HTR-8/SVneo (cell line): Measurements from ENCODE around the gene ENDOG.
"Not testable (repeated sequence)": the region's sequence is repeated elsewhere in the genome, so short reads cannot be mapped to it uniquely, and the experiment has no call there.

Source experiments
- DNase-seq: peaks from one replicate; pipeline ENCODE4 v3.0.0; 2011; ENCODE audit warnings: low spot score, mixed read lengths; ENCODE audit not compliant: insufficient read length
- FAIRE-seq: peaks from 2 replicates; lab custom pipeline; 2011; peaks lifted over from hg19 to GRCh38; lab: Jason Lieb, UNC

ENDOG gene

DNA sequence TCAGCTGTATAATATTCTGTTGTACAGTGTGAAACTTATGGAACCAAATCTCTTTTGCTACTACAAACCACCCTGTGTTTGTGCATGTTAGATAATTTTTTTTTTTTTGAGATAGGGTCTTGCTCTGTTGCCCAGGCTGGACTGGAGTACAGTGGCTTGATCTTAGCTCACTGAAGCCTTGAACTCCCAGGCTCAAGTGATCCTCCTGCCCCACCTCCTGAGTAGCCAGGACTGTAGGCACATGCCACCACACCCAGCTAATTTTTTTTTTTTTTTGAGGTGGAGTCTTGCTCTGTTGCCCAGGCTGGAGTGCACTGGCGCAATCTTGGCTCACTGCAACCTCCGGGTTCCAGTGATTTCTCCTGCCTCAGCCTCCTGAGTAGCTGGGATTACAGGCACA lies 23.3 kb upstream of the ENDOG start:
- not testable (repeated sequence) for DNase-seq, FAIRE-seq

DNA sequence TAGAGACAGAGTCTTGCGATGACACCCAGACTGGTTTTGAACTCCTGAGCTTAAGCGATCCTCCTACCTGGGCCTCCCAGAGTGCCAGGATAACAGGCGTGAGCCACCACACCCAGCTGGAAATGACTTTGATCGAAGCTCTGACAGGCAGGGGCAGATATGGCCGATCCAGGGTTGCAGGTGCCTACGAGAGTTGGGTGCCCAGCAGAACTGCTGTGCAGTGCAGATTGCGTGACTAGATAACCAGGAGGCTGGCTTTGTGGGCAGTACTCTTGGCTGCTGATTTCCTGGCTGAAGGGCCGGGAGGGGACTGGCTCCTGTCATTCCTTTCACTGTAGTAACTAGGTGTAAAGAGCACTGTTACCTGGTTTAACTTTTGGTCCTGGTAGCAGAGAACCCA lies 19.4 kb upstream of the ENDOG start:
- FAIRE-seq (no peak), DNase-seq (no peak)

DNA sequence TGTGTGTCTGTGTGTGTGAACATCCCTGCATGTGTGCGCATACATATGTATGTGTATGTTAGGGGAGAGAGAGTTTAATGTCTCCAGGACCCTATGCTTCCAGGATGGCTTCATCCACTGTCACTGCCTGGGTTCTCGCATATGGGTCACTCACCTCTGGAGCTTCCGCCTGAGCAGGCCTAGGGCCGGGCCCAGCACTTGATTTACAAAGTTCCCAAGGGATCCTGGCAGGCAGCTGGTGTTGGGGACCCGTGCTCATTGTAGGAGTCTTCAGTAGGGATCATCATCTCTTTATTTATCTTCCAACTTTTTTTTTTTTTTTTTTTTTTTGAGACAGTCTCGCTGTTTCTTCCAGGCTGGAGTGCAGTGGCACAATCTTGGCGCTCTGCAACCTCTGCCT lies 18.2 kb upstream of the ENDOG start:
- no peak for FAIRE-seq

DNA sequence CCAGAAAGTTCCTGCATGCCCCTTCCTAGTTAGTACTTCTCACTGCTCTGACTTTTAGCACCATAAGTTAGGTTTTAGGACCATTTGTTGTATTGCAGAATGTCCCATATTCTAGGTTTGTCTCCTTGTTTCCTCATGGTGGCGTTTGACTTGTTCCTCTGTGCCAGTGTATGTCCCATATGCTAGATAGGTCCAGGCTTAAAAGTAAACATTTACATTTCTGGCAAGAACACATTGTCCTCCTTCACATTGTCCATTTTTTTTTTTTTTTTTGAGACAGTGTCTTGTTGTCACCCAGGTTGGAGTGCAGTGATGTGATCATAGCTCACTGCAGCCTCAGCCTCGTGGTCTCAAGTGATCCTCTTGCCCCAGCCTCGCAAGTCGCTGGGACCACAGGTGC lies 15.8 kb upstream of the ENDOG start:
- DNase-seq (no peak), FAIRE-seq (no peak)

More for the DNA sequence above, 18.2 kb upstream of the ENDOG start:
- DNase-seq, result no peak

DNA sequence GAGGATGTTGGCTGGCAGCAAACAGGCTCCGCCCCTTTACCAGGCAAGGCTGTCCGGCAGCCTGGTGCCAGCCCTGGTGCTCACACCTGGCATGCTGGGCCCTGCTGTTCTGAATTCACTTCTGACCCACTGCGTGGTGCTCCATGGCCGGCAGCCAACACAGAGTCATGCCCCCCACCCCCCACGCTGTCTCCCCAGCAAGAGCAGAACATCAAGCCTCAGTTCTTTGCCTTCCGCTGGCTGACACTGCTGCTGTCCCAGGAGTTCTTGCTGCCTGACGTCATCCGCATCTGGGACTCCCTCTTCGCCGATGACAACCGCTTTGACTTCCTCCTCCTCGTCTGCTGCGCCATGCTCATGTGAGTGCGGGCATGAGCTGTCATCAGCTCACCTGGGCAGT lies 12.6 kb upstream of the ENDOG start:
- no peak for DNase-seq
- no peak for FAIRE-seq

DNA sequence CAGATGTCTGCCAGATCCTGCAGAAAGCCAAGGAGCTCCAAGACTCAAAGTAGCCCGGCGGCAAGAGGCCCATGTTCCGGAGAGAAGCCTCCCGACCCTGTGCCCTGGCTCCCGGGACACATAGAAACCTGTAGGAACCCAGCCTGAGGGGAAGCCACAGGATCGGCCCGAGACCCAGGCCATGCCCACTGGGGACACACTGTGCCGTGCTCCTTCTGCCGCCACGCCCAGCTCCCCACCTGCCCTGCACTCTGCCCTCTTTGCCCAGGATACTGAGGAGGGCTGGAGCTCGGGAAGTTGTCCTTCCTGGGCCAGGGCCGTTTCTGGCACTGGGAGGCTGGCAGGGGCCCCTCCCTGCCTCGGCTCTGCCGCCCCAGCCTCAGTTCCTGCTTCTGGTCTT lies 10.5 kb upstream of the ENDOG start:
- FAIRE-seq (no peak), DNase-seq (no peak)

DNA sequence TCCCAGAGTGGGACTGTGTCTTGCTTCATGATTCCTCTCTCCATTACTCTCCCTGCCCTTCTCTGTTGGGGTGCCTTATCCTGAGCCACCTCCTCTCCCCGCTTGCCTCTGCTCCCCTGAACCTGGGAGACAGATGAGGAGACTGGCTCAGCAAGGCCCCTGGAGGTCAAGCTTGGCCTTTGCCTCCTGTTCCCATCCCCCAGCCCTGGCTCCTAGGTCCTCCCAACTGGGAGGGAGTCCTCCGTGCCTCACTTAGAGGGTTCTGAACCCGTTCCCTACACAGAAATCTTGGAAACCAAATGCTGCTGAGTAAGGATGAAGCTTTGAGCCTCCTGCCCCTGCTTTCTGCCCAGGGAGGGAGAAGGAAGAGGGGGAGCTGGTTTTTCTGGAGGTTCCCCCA lies 9.8 kb upstream of the ENDOG start:
- DNase-seq (no peak), FAIRE-seq (no peak)

DNA sequence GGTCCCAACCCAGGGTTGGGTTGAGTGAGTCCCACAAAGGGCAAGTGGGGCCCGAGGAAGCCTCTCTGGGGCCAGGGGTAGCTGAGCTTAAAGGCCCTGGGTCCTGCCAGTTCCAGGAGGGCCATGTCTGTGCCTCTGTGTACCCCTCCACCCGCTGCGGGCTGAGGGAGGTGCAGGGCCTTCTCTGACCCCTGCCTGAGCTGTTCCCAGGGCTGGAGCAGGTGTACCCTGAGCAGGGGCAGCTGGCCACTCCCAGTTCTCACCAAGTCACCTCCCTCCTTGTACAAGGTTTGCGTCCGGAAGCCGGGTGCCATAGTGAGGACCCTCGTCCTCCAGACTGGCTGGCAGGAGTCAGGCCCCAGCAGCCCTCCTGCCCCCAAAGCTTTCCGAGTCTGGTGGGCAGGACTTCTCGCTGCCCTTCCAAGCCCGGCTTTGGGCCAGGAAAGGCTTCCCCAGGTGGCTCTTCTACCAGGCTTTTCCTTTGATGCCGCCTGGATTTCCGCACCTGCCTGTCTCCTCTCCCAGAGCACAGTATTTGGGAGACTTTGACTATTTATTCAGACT lies 9.2 kb upstream of the ENDOG start:
- DNase-seq (no peak), FAIRE-seq (no peak)

DNA sequence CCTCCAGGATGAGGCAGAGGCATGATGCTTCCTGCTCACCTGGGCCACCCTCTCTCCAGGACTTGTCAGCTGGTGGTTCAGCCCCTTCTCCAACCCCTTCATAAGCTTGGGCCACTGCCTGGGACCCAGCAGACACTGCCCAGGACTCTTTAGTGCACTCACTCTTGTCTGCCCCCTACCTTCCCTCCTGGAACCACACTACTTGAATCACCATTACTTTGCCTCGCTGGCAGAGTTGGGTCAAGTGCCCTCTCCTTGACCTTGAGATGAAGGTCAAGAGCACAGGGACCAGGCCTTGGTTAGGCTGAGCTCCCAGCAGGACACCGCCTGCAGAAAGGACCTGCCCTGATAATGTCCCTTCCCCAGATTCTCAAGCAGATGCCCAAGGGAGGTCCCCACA lies 8.5 kb upstream of the ENDOG start:
- DNase-seq (no peak), FAIRE-seq (no peak)

DNA sequence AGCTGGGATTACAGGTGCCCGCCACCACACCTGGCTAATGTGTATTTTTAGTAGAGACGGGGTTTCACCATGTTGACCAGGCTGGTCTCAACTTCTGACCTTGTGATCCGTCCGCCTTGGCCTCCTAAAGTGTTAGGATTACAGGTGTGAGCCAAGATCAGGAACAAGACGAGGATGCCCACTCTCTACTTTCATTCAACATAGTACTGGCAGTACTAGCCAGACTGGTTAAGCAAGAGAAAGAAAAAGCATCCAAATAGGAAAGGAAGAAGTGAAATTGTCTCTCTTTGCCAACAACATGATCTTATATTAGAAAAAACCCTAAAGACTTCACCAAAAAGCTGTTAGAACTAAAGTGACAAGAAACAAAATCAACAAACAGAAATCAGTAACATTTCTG lies 7.4 kb upstream of the ENDOG start:
- FAIRE-seq (no peak), DNase-seq (no peak)

DNA sequence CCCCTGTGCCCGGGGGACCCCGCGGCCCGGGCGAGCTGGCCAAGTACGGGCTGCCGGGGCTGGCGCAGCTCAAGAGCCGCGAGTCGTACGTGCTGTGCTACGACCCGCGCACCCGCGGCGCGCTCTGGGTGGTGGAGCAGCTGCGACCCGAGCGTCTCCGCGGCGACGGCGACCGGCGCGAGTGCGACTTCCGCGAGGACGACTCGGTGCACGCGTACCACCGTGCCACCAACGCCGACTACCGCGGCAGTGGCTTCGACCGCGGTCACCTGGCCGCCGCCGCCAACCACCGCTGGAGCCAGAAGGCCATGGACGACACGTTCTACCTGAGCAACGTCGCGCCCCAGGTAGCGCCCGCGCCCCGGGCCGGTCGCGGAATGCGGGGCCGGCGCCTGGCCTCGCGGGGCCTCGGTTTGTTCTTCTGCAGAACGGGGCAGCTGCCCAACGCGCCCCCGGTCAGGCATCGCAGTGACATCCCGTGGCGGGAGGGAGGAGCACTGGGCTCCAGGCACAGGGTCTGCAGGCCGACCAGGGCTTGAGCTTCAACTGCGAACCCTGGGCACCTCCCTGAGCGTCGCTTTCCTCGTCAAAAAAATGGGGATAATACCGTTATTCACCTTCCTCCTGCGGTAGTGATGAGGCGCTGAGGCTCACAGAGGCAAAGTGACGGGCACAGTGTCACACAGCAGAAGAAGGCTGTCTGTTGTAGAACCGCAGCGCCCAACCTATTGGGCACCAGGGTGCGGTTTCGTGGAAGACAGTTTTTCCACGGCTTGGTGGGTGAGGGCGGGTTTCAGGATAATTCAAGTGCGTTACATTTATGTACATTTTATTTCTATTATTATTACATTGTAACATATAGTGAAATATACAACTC lies 777 bp downstream of the ENDOG start:
- no peak for DNase-seq

DNA sequence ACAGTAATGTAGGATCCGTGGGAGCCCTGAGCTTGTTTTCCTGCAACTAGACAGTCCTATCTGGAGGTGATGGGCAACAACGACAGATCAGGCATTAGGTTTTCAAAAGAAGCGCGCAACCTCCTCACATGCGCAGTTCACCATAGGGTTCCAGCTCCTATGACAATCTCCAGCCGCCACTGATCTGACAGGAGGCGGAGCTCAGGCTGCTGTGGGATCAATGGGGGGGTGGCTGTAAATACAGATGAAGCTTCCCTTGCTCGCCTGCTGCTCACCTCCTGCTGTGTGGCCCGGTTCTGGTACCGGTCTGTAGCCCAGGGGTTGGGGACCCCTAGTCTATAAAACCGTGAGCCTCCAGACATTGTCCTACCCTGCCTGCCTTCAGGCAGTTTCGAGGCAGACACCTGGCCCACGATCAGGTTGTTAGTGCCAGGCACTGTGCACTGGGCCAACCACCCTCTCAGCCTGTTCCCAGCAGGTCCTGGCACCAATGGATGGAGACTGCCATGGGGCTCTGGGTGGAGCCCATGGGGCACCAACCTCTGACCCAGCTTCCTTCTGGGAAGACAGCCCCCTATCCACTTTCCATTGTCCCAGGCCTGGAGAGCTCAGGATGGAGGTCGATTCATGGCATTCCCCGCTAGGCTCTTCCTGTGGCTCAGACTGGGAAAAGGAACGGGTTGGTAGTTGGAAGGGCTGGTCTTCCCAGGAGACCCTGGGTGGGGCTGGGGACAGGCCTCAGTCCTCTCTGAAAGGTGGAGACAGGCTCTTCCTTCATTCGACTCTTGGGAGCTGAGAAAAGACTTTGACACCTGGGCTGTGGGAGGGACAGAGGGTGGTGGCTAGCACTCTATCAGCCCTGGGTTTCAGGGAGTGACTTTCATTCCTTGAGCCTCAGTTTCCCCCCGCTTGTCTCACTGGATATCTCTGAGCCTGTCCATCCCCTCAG lies 1.7 kb downstream of the ENDOG start:
- FAIRE-seq (no peak), DNase-seq (no peak)

More for the DNA sequence above, 777 bp downstream of the ENDOG start:
- no peak for FAIRE-seq

DNA sequence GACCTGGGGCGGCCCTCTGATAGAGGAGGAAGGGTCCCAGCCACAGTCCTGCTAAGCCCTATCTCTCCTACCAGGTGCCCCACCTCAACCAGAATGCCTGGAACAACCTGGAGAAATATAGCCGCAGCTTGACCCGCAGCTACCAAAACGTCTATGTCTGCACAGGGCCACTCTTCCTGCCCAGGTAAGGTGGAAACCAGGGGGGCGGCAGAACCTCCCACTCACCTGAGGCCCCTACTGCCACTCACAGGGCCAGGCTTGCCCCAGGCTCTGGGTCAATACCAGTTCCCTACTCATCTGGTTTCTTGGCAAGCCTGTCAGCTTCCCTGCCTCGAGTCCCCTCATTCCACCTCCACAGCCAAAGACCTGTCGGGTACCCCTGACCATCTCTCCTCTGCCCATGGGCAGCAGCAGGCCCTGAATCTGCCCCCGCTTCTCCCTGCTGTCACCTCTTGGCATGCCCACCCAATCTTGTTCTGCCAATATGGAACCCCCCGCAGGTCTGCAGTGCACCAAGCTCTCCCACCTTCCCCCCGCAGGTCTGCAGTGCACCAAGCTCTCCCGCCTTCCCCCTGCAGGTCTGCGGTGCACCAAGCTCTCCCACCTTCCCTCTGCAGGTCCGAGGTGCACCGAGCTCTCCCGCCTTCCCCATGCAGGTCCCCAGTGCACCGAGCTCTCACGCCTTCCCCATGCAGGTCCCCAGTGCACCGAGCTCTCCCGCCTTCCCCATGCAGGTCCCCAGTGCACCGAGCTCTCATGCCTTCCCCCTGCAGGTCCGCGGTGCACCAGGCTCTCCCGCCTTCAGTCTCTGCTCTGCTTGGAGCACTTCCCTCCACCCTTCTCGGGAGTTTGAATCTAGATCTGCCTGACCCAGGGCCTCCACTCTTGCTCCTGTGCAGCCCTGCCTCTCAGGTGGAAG lies 2.6 kb downstream of the ENDOG start:
- FAIRE-seq (no peak), DNase-seq (no peak)

DNA sequence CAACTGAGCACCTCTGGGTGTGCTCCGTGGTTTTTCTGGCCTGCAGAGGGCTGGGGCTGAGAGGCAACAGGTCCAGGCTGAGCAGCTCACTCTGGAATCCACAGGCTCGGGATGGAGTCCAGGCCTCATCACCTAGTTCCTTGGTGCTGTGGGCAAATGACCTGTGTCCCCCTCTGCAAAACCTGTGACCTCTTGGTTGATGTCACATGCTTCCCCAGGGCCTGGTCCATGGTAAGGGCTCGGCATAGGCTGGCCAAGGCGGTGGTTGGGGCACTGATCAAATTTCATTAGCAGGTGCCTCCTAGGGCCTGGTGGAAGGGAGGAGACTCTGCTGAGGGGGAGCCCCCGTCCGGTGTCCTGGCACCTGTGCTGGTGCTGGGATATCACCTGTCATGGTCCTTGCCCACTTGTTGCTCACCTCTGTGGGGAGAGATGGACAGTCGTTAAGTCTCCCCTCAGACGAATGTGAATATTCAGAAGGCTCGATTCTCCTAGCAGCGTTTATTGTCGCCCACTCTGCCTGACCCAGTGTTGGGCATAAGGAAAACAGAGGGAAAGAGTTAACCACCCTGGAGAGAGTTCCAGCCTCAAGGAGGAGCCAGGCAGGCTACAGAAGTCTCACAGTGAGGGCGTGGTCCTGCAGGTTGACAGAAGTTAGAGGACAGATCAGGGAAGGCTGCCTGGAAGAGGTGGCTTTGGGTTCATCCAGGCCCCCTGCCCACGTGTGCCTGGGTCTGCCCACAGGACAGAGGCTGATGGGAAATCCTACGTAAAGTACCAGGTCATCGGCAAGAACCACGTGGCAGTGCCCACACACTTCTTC lies 3.5 kb downstream of the ENDOG start:
- DNase-seq, result no peak
- FAIRE-seq, result no peak

DNA sequence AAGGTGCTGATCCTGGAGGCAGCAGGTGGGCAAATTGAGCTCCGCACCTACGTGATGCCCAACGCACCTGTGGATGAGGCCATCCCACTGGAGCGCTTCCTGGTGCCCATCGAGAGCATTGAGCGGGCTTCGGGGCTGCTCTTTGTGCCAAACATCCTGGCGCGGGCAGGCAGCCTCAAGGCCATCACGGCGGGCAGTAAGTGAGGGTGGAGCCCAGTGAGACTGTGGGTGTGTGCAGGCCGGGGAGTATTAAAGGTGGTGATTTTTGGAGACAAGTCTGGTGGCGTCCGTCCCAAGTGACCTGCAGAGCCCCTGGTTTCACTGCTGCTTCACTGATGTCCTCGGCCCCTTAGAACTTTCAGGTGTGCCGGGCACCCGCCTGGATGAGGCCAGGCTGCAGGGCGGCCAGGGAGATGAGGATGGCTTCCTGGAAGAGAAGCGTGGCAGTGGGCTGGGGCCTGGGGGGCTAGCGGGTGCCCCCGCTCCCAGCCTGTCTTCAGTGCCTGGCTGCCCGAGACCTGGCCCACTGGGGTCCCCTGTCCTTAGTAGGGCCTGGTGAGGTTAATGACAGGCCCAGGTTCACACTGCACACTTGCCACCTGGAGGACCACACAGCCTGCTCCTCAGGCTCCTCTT lies 4.2 kb downstream of the ENDOG start:
- DNase-seq (no peak), FAIRE-seq (no peak)

DNA sequence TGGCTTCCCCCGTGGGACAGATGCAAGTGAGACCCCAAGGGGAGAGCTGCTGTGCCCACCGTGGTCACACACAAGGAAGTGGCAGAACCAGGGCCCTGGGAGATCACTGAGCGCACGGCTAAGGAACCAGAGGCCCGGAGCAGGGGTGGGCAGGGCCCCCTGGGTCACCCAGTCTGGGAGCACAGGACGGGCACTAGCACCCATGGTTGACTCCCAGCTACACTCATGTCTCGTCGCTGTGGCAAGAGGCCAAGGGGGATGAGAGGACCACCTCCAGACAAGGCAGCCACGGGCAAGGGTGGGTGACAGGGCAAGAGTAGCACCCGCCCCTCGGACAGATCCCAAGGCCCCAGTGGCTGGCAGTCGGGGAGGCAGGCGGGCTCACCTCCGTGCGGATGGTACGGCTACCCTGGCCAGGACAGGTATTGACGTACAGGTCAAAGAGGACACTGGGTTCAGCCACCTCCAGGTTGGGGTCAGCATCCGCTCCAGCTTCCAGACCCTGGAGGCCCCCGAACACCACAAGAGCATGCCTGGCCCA lies 5.1 kb downstream of the ENDOG start:
- FAIRE-seq, result no peak
- DNase-seq, result no peak

DNA sequence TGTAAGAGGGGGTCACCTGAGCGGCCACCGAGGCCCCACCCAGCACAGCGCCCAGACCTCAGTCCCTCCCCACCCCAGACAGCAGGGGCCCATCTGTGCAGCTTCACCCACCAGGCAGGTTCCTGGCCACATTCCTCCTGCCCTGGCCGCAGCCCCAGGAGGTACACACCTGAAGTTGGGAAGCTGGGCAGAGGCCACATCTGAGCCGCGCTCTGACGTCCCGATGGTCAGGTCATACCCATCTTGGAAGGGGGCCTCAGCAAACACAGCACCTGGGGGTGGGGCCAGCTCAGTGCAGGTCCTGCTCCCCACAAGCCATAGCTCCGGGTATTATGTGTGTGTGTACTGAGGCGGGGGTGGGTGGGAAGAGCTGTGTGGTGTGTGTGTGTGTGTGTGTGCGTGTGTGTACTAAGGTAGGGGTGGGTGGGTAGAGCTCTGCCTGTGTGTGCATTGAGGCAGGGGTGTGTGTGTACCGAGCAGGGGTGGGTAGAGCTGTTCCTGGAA lies 5.7 kb downstream of the ENDOG start:
- FAIRE-seq (no peak), DNase-seq (no peak)

DNA sequence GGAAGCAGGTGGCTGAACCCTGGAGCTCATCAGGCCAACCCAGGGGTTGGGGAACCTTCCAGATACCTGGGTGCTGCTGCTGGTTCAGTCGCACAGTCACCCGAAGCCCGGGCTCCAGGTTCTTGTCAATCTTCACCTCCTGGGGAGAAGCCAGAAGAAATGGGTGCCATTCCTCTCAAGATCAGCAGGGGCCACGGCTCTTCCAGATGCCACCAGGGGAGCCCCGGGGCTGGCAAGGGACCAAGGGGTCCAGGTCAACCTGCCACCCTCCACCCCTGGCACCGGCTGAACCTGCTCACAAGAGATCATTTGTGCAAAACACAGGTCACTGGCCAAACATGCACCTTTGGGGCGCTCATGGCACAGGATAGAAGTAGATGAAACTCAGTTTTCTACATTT lies 6.6 kb downstream of the ENDOG start:
- no peak for DNase-seq

More for the DNA sequence above, 6.6 kb downstream of the ENDOG start:
- FAIRE-seq, result no peak
